K562 (cell line): Measurements from ENCODE around the gene OST4. TPM values are rescaled to one million over a fixed set of nuclear protein-coding genes. Genes with fewer than 3 reads are reported as not detected.

Source experiments
- BCL6 ChIP-seq: fragments of 250-450 bp; sonication (Bioruptor Pico); IDR thresholded peaks from 2 replicates; pipeline ENCODE4 v1.4.0; 2020
- DEAF1 ChIP-seq: fragments of 450-650 bp; formaldehyde crosslinking; IDR thresholded peaks from 2 replicates; pipeline ENCODE4 v1.4.0; 2020; ENCODE audit warnings: mild to moderate bottlenecking, moderate library complexity
- E4F1 ChIP-seq: fragments of 250-450 bp; sonication (Bioruptor Pico); IDR thresholded peaks from 2 replicates; pipeline ENCODE4 v1.5.0; 2021; ENCODE audit warnings: mild to moderate bottlenecking, borderline replicate concordance
- IRF9 ChIP-seq: fragments of 450-650 bp; IDR thresholded peaks from 2 replicates; pipeline ENCODE4 v1.6.1; 2016; ENCODE audit warnings: missing biosample characterization, missing genetic modification characterization
- MTA1 ChIP-seq: fragments of 450-650 bp; IDR thresholded peaks from 2 replicates; pipeline ENCODE4 v1.6.1; 2017; ENCODE audit warnings: borderline replicate concordance
- NCOR1 ChIP-seq: fragments of 450-650 bp; IDR thresholded peaks from 2 replicates; pipeline ENCODE4 v1.6.1; 2016; ENCODE audit warnings: mild to moderate bottlenecking, moderate library complexity
- PHF20 ChIP-seq: fragments of 450-650 bp; IDR thresholded peaks from 2 replicates; pipeline ENCODE4 v1.6.1; 2018; ENCODE audit not compliant: partially characterized antibody
- POLR2A ChIP-seq: fragments of 450-650 bp; conservative IDR thresholded peaks from 2 replicates; pipeline ENCODE4 v1.6.1; 2016
- SRSF1 ChIP-seq: fragments of 200-400 bp; formaldehyde crosslinking; IDR thresholded peaks from 2 replicates; pipeline ENCODE4 v1.6.1; 2017; ENCODE audit warnings: mild to moderate bottlenecking, low read depth, low read length, moderate library complexity
- STAT5B ChIP-seq: fragments of 250-450 bp; sonication (Bioruptor Pico); IDR thresholded peaks from 2 replicates; pipeline ENCODE4 v1.8.0; 2021; ENCODE audit warnings: mild to moderate bottlenecking, inconsistent platforms
- ZC3H4 ChIP-seq: sonication (generic); formaldehyde crosslinking; IDR thresholded peaks from 2 replicates; pipeline ENCODE4 v1.9.0; 2021; ENCODE audit warnings: missing genetic modification reagents, borderline replicate concordance
- ZNF175 ChIP-seq: fragments of 200-800 bp; sonication (Bioruptor generic); IDR thresholded peaks from 2 replicates; pipeline ENCODE4 v1.6.1; 2016; ENCODE audit warnings: low read depth, mild to moderate bottlenecking, missing genetic modification characterization, missing compliant biosample characterization
- ZNF324 ChIP-seq: fragments of 250-450 bp; sonication (Bioruptor Pico); IDR thresholded peaks from 2 replicates; pipeline ENCODE4 v1.4.0; 2020; ENCODE audit warnings: mild to moderate bottlenecking
- ZNF407 ChIP-seq: fragments of 450-650 bp; IDR thresholded peaks from 2 replicates; pipeline ENCODE4 v1.6.1; 2016; ENCODE audit warnings: low read depth
- ZNF77 ChIP-seq: fragments of 250-450 bp; sonication (Bioruptor Pico); IDR thresholded peaks from 2 replicates; pipeline ENCODE4 v1.5.0; 2020
- polyA plus RNA-seq, 8 experiments: library from polyadenylated mRNA; depleted of rRNA in 4 of 8; stranded (reverse) in 5 of 8; unstranded in 3 of 8; fragments of >200 nt; fragmentation: Nextera tagmentation in 2 of 8; fragmentation: Illumina TruSeq in 1 of 8; extraction: Ambion mirVana in 2 of 8; extraction: Trizol in 1 of 8; gene quantifications; 2 replicates each; pipeline versions ENCODE4 v1.2.1 to v1.2.3, GENCODE V29; 2011 to 2014; ENCODE audit warnings: inconsistent platforms in 1 of 8, missing spikeins in 1 of 8
- total RNA-seq, 7 experiments: library from RNA; depleted of rRNA in 6 of 7; stranded (reverse); fragments of >200 nt in 6 of 7; fragmentation: Illumina TruSeq in 2 of 7; extraction: Trizol in 2 of 7; gene quantifications; 2 replicates each; pipeline versions ENCODE4 v1.2.1 to v1.2.3, GENCODE V29; 2011 to 2021; ENCODE audit warnings: low replicate concordance in 1 of 7

Gene OST4
- total and polyA plus RNA-seq, 9 of the 15 experiments (the other 6 are each of a cell fraction or from before 2014, with no cell fraction given), result 186 to 1,155 (median 355) TPM

GRCh38 chr2:27092696-27093429, 21.4 kb upstream of the OST4 start (continued):
- TF ChIP-seq E4F1 (CRISPR knock-in tag) (no peak), BCL6 (no peak), ZC3H4 (no peak), STAT5B (CRISPR knock-in tag) (no peak), SRSF1 (no peak), NCOR1 (no peak; the same call in none of the 2 replicates), PHF20 (no peak), ZNF77 (CRISPR knock-in tag) (no peak), DEAF1 (CRISPR knock-in tag) (no peak), ZNF175 (CRISPR knock-in tag) (no peak; the same call in 1 of the 2 replicates), ZNF324 (CRISPR knock-in tag) (peak; percentile 23; the same call in 1 of the 2 replicates), ZNF407 (no peak), MTA1 (no peak), POLR2A (no peak), IRF9 (tag) (no peak)
